Mucosa of descending colon (tissue), 3 donors: ENCODE data around the gene DIRAS1. TPM values are rescaled to one million over a fixed set of nuclear protein-coding genes. Genes with fewer than 3 reads are reported as not detected.

Experiments used
- ATAC-seq: fragments of 200-7000 bp; cut with Tn5 transposase; one replicate; pipeline ENCODE4 v1.9.1; 2020; ENCODE audit warnings: mild to moderate bottlenecking, moderate library complexity
- DNase-seq, 3 donors: peaks; one replicate each; pipeline ENCODE4 v3.0.0-alpha.2; 2020
- H3K36me3 ChIP-seq: fragments of 200-600 bp; one replicate; pipeline ENCODE4 v1.8.0; 2021; ENCODE audit warnings: low read depth, mild to moderate bottlenecking
- H3K4me1 ChIP-seq: fragments of 200-600 bp; one replicate; pipeline ENCODE4 v1.8.0; 2021; ENCODE audit warnings: low read depth, mild to moderate bottlenecking
- H3K4me3 ChIP-seq: fragments of 200-600 bp; one replicate; pipeline ENCODE4 v1.8.0; 2021; ENCODE audit warnings: mild to moderate bottlenecking
- H3K9me3 ChIP-seq: fragments of 200-600 bp; one replicate; pipeline ENCODE4 v1.8.0; 2021; ENCODE audit warnings: mild to moderate bottlenecking
- CTCF ChIP-seq: fragments of 200-600 bp; IDR thresholded peaks from one replicate; pipeline ENCODE4 v1.8.0; 2022; ENCODE audit warnings: antibody characterized with exemption, mild to moderate bottlenecking
- intact Hi-C, 2 donors: fragments of 100-400 bp; cut with DNase I in 1 of 2; cut with micrococcal nuclease in 1 of 2; formaldehyde crosslinking; loops; one replicate each; pipeline versions ENCODE4 v1.11.0 to v1.11.1; 2022; cut with DNase I, micrococcal nuclease
- total RNA-seq, 3 donors: library from RNA; stranded (reverse); fragmentation: NEBNext Ultra II Directional in 2 of 3; extraction: Animal tissue kit (Norgen Biotek cat#: 25700) in 2 of 3; gene quantifications; one replicate each; pipeline versions ENCODE4 v1.2.1 to v1.2.4, GENCODE V29; 2021 to 2023
- donor health status: DM: no; HTN: no; CAD: no; lungs with moderate emphysema.
- donor health status: DM: no; HTN: no; CAD: no.
- donor health status: DM: no; HTN: yes; CAD: no.

DIRAS1 gene
- total RNA-seq, 3 donors from 2014 or later, result 0.20 to 1.7 (median 0.80) TPM

GRCh38 chr19:2706251-2706650 lies 14.9 kb downstream of the DIRAS1 start:
- no peak overlapping the region for H3K4me3 ChIP-seq
- no peak for TF ChIP-seq CTCF
- no peak for ATAC-seq
- H3K4me1 ChIP-seq, result no peaks in the 10 kb centered on the region
- no peaks in the 10 kb centered on the region for H3K9me3 ChIP-seq
- DNase-seq, result no peak
- H3K36me3 ChIP-seq, result no peaks in the 10 kb centered on the region
- intact Hi-C loops, result no loop called here

- H3K36me3 ChIP-seq, result no peaks in the 10 kb centered on the region
- intact Hi-C loops, result no loop called here
- H3K4me1 ChIP-seq, result no peaks in the 10 kb centered on the region
- no peak overlapping the region for H3K4me3 ChIP-seq
- no peak for ATAC-seq
- DNase-seq, result no peak
- no peak for TF ChIP-seq CTCF
- H3K9me3 ChIP-seq, result no peaks in the 10 kb centered on the region
Measured at GRCh38 chr19:2703691-2704216, 17.4 kb downstream of the DIRAS1 start.

- no peak overlapping the region for H3K4me3 ChIP-seq
- H3K36me3 ChIP-seq, result no peaks in the 10 kb centered on the region
- no peaks in the 10 kb centered on the region for H3K9me3 ChIP-seq
- ATAC-seq, result no peak
- no peaks in the 10 kb centered on the region for H3K4me1 ChIP-seq
- DNase-seq, result no peak
- no peak for TF ChIP-seq CTCF
- intact Hi-C loops, result no loop called here
Measured at GRCh38 chr19:2703077-2703437, 18.1 kb downstream of the DIRAS1 start.

GRCh38 chr19:2702170-2703076 lies 18.7 kb downstream of the DIRAS1 start, which contains the start of gene GNG7:
Gene GNG7, minus strand, starts transcription at chr19:2702694. Its CDS starts 182,006 bp downstream, at chr19:2520688.
- peak; percentile 100 for ATAC-seq

More at GRCh38 chr19:2702170-2703076, 18.7 kb downstream of the DIRAS1 start, which contains the start of gene GNG7:
- Histone ChIP-seq H3K36me3 (no peaks in the 10 kb centered on the region), H3K9me3 (no peaks in the 10 kb centered on the region), H3K4me1 (no peaks in the 10 kb centered on the region), H3K4me3 (peak within 1 kb of the TSS; percentile 17)
- intact Hi-C loops, result no loop called here
- no peak for TF ChIP-seq CTCF
- DNase-seq, result peak; percentile 96 to 98 (median 97)
